Measurements from ENCODE around the gene ZNF420. TPM values are rescaled to one million over a fixed set of nuclear protein-coding genes. Genes with fewer than 3 reads are reported as not detected.
"Not testable (repeated sequence)": the region's sequence is repeated elsewhere in the genome, so short reads cannot be mapped to it uniquely, and the experiment has no call there.

The ZNF420 gene
- total and polyA plus RNA-seq, 2 donors from 2014 or later, result 5.9 to 11.9 TPM

GRCh38 chr19:37098570-37098969 lies 20.3 kb downstream of the ZNF420 start:
- Histone ChIP-seq H3K4me1 (ENCODE audit: control insufficient read depth in 2 of 3, insufficient read depth in 2 of 3, low read depth in 1 of 3, low read length in 3 of 3) (no peaks in the 10 kb centered on the region), H3K9ac (ENCODE audit: low read length in 3 of 3) (no peak overlapping the region), H3K9me3 (ENCODE audit: control insufficient read depth in 2 of 3, insufficient read depth in 1 of 3, low read length in 3 of 3) (peaks cover 9 to 47% (median 27%) of the 10 kb centered on the region in 3 donors), H3K4me3 (ENCODE audit: low read length in 3 of 3) (peak overlapping the region in 1 of 3 donors; percentile 1), H3K27me3 (ENCODE audit: control insufficient read depth, insufficient read depth, low read length) (no peaks in the 10 kb centered on the region), H3K36me3 (ENCODE audit: control insufficient read depth in 2 of 3, insufficient read depth in 3 of 3, low read length in 3 of 3) (peaks cover 16 to 40% (median 17%) of the 10 kb centered on the region in 3 donors), H3K27ac (ENCODE audit: low read depth in 2 of 2, low read length in 2 of 2) (no peak overlapping the region)
- intact Hi-C loops (cut with DNase I), result no loop called here
- no peak for TF ChIP-seq CTCF (IDR thresholded peaks at IDR 0.05; ENCODE audit: borderline replicate concordance, extremely low read depth, insufficient read depth)
- DNase-seq (no peak), FAIRE-seq (no peak)

GRCh38 chr19:37104135-37104534 lies 25.9 kb downstream of the ZNF420 start:
- FAIRE-seq, result not testable (repeated sequence)
- H3K9me3 ChIP-seq (ENCODE audit: control insufficient read depth in 2 of 3, insufficient read depth in 1 of 3, low read length in 3 of 3), result peaks cover 11 to 59% (median 38%) of the 10 kb centered on the region in 3 donors

GRCh38 chr19:37111753-37112152 lies 33.5 kb downstream of the ZNF420 start:
- H3K4me1 ChIP-seq (ENCODE audit: control insufficient read depth in 2 of 3, insufficient read depth in 2 of 3, low read depth in 1 of 3, low read length in 3 of 3); FAIRE-seq; DNase-seq; H3K9ac ChIP-seq (ENCODE audit: low read length in 3 of 3); H3K27ac ChIP-seq (ENCODE audit: low read depth in 2 of 2, low read length in 2 of 2); intact Hi-C loops (cut with DNase I); H3K4me3 ChIP-seq (ENCODE audit: low read length in 3 of 3); H3K27me3 ChIP-seq (ENCODE audit: control insufficient read depth, insufficient read depth, low read length): not testable (repeated sequence)
- Histone ChIP-seq H3K9me3 (ENCODE audit: control insufficient read depth in 2 of 3, insufficient read depth in 1 of 3, low read length in 3 of 3) (peaks cover 6 to 85% (median 44%) of the 10 kb centered on the region in 3 donors), H3K36me3 (ENCODE audit: control insufficient read depth in 2 of 3, insufficient read depth in 3 of 3, low read length in 3 of 3) (peaks cover 8 to 65% (median 16%) of the 10 kb centered on the region in 3 donors)

More at GRCh38 chr19:37104135-37104534, 25.9 kb downstream of the ZNF420 start:
- DNase-seq; H3K4me1 ChIP-seq (ENCODE audit: control insufficient read depth in 2 of 3, insufficient read depth in 2 of 3, low read depth in 1 of 3, low read length in 3 of 3); H3K27me3 ChIP-seq (ENCODE audit: control insufficient read depth, insufficient read depth, low read length); H3K9ac ChIP-seq (ENCODE audit: low read length in 3 of 3); intact Hi-C loops (cut with DNase I); H3K4me3 ChIP-seq (ENCODE audit: low read length in 3 of 3); H3K27ac ChIP-seq (ENCODE audit: low read depth in 2 of 2, low read length in 2 of 2): not testable (repeated sequence)
- peaks cover 11 to 53% (median 19%) of the 10 kb centered on the region in 3 donors for H3K36me3 ChIP-seq (ENCODE audit: control insufficient read depth in 2 of 3, insufficient read depth in 3 of 3, low read length in 3 of 3)

- Histone ChIP-seq H3K27me3 (ENCODE audit: control insufficient read depth, insufficient read depth, low read length) (no peaks in the 10 kb centered on the region), H3K27ac (ENCODE audit: low read depth in 2 of 2, low read length in 2 of 2) (no peak overlapping the region), H3K36me3 (ENCODE audit: control insufficient read depth in 2 of 3, insufficient read depth in 3 of 3, low read length in 3 of 3) (peaks cover 8 to 46% (median 12%) of the 10 kb centered on the region in 3 donors), H3K9ac (ENCODE audit: low read length in 3 of 3) (no peak overlapping the region), H3K4me3 (ENCODE audit: low read length in 3 of 3) (peak overlapping the region in 2 of 3 donors; percentile 4 to 18), H3K9me3 (ENCODE audit: control insufficient read depth in 2 of 3, insufficient read depth in 1 of 3, low read length in 3 of 3) (peaks cover 5 to 65% (median 32%) of the 10 kb centered on the region in 3 donors), H3K4me1 (ENCODE audit: control insufficient read depth in 2 of 3, insufficient read depth in 2 of 3, low read depth in 1 of 3, low read length in 3 of 3) (no peaks in the 10 kb centered on the region)
- no peak for TF ChIP-seq CTCF (IDR thresholded peaks at IDR 0.05; ENCODE audit: borderline replicate concordance, extremely low read depth, insufficient read depth)
- no peak for DNase-seq
- intact Hi-C loops (cut with DNase I), result no loop called here
- FAIRE-seq, result no peak
Observed at GRCh38 chr19:37114001-37114400, 35.8 kb downstream of the ZNF420 start.

- H3K36me3 ChIP-seq (ENCODE audit: control insufficient read depth in 2 of 3, insufficient read depth in 3 of 3, low read length in 3 of 3); H3K9ac ChIP-seq (ENCODE audit: low read length in 3 of 3); FAIRE-seq; H3K27ac ChIP-seq (ENCODE audit: low read depth in 2 of 2, low read length in 2 of 2); H3K27me3 ChIP-seq (ENCODE audit: control insufficient read depth, insufficient read depth, low read length); H3K4me3 ChIP-seq (ENCODE audit: low read length in 3 of 3); intact Hi-C loops (cut with DNase I); H3K4me1 ChIP-seq (ENCODE audit: control insufficient read depth in 2 of 3, insufficient read depth in 2 of 3, low read depth in 1 of 3, low read length in 3 of 3); DNase-seq: not testable (repeated sequence)
- peaks cover 4 to 46% (median 33%) of the 10 kb centered on the region in 3 donors for H3K9me3 ChIP-seq (ENCODE audit: control insufficient read depth in 2 of 3, insufficient read depth in 1 of 3, low read length in 3 of 3)
Observed at GRCh38 chr19:37122093-37122492, 43.9 kb downstream of the ZNF420 start.

Measured in kidney (tissue), 14 donors.